ENCODE measurements around the gene LSS. TPM values are rescaled to one million over a fixed set of nuclear protein-coding genes. Genes with fewer than 3 reads are reported as not detected.
"Not testable (repeated sequence)": the region's sequence is repeated elsewhere in the genome, so short reads cannot be mapped to it uniquely, and the experiment has no call there.

Gene LSS
- polyA plus RNA-seq, 1 donor (not counting 4 experiments of a cell fraction or from before 2014, with no cell fraction given) = 105 TPM

GRCh38 chr21:46184625-46185555, 43.7 kb downstream of the LSS start:
- peak overlapping the region; percentile 63 for H3K27ac ChIP-seq (ENCODE audit: control insufficient read depth, insufficient read depth, low read length)
- H3K36me3 ChIP-seq (ENCODE audit: control insufficient read depth in 2 of 2, extremely low read depth in 1 of 2, insufficient read depth in 2 of 2, low read length in 2 of 2) = peaks cover 7 to 11% of the 10 kb centered on the region in 2 experiments
- H4K20me1 ChIP-seq (ENCODE audit: control insufficient read depth, extremely low read depth, insufficient read depth, low read length) = peaks cover 3% of the 10 kb centered on the region
- peak overlapping the region; percentile 68 for H2AFZ ChIP-seq (ENCODE audit: control insufficient read depth, low read length)
- H3K4me3 ChIP-seq (ENCODE audit: control insufficient read depth in 2 of 3, extremely low read depth in 1 of 3, insufficient read depth in 2 of 3, low read depth in 1 of 3, low read length in 3 of 3) = peak overlapping the region; percentile 36 to 73 (median 63)
- H3K9me3 ChIP-seq (ENCODE audit: control insufficient read depth, low read depth, low read length) = no peaks in the 10 kb centered on the region
- no peak for FAIRE-seq
- H3K9me1 ChIP-seq (ENCODE audit: control insufficient read depth, extremely low read depth, insufficient read depth, low read length) = no peaks in the 10 kb centered on the region
- H3K27me3 ChIP-seq (ENCODE audit: control insufficient read depth, extremely low read depth, insufficient read depth, low read length) = no peaks in the 10 kb centered on the region
- H3K9ac ChIP-seq (ENCODE audit: control insufficient read depth, extremely low read depth, insufficient read depth, low read length) = peak overlapping the region; percentile 62
- no peak for DNase-seq (ENCODE audit: low read depth, low spot score)
- H3K4me1 ChIP-seq (ENCODE audit: control insufficient read depth, extremely low read depth, insufficient read depth, low read length) = peaks cover 15% of the 10 kb centered on the region
- no peaks in the 10 kb centered on the region for H3K79me2 ChIP-seq (ENCODE audit: control insufficient read depth, insufficient read depth, low read length)
- dilution Hi-C loops (cut with MboI; ENCODE audit: extremely low pct_ligation_motif_present, low sequenced_read_pairs) = no loop called here
- TF ChIP-seq CTCF (optimal IDR thresholded peaks at IDR 0.05 in 1 of 3, IDR thresholded peaks at IDR 0.05 in 1 of 3, conservative IDR thresholded peaks at IDR 0.05 in 1 of 3; ENCODE audit: extremely low read depth in 1 of 3, insufficient read depth in 2 of 3, low read length in 3 of 3) (no peak), EZH2 (IDR thresholded peaks at IDR 0.05; ENCODE audit: low read length) (no peak)
- peak overlapping the region; percentile 73 for H3K4me2 ChIP-seq (ENCODE audit: control insufficient read depth, extremely low read depth, insufficient read depth, low read depth, low read length)

- DNase-seq (ENCODE audit: low read depth, low spot score) (no peak), FAIRE-seq (no peak)
- TF ChIP-seq CTCF (optimal IDR thresholded peaks at IDR 0.05 in 1 of 3, IDR thresholded peaks at IDR 0.05 in 1 of 3, conservative IDR thresholded peaks at IDR 0.05 in 1 of 3; ENCODE audit: extremely low read depth in 1 of 3, insufficient read depth in 2 of 3, low read length in 3 of 3) = no peak
- Histone ChIP-seq H3K4me3 (ENCODE audit: control insufficient read depth in 2 of 3, extremely low read depth in 1 of 3, insufficient read depth in 2 of 3, low read depth in 1 of 3, low read length in 3 of 3) (peak within 1 kb of the TSS; percentile 63 to 76 (median 75)), H4K20me1 (ENCODE audit: control insufficient read depth, extremely low read depth, insufficient read depth, low read length) (no peaks in the 10 kb centered on the region), H3K36me3 (ENCODE audit: control insufficient read depth in 2 of 2, extremely low read depth in 1 of 2, insufficient read depth in 2 of 2, low read length in 2 of 2) (peaks cover 3% of the 10 kb centered on the region in 2 experiments), H3K4me2 (ENCODE audit: control insufficient read depth, extremely low read depth, insufficient read depth, low read depth, low read length) (peak within 1 kb of the TSS; percentile 74), H3K4me1 (ENCODE audit: control insufficient read depth, extremely low read depth, insufficient read depth, low read length) (peaks cover 7% of the 10 kb centered on the region), H3K27ac (ENCODE audit: control insufficient read depth, insufficient read depth, low read length) (peak within 1 kb of the TSS; percentile 63), H3K9me3 (ENCODE audit: control insufficient read depth, low read depth, low read length) (no peaks in the 10 kb centered on the region), H3K79me2 (ENCODE audit: control insufficient read depth, insufficient read depth, low read length) (no peaks in the 10 kb centered on the region), H3K9me1 (ENCODE audit: control insufficient read depth, extremely low read depth, insufficient read depth, low read length) (no peaks in the 10 kb centered on the region), H3K27me3 (ENCODE audit: control insufficient read depth, extremely low read depth, insufficient read depth, low read length) (no peaks in the 10 kb centered on the region), H2AFZ (ENCODE audit: control insufficient read depth, low read length) (peak within 1 kb of the TSS; percentile 82), H3K9ac (ENCODE audit: control insufficient read depth, extremely low read depth, insufficient read depth, low read length) (peak within 1 kb of the TSS; percentile 62)
- dilution Hi-C loops (cut with MboI; ENCODE audit: extremely low pct_ligation_motif_present, low sequenced_read_pairs) = no loop called here
Measured at GRCh38 chr21:46183910-46184624, 44.5 kb downstream of the LSS start, which contains the start of gene SPATC1L. Gene SPATC1L (minus strand): TSS chr21:46184459. CDS start chr21:46182816, 1,643 bp downstream.

- FAIRE-seq; H3K27ac ChIP-seq (ENCODE audit: control insufficient read depth, insufficient read depth, low read length); H4K20me1 ChIP-seq (ENCODE audit: control insufficient read depth, extremely low read depth, insufficient read depth, low read length); H3K79me2 ChIP-seq (ENCODE audit: control insufficient read depth, insufficient read depth, low read length); H3K4me1 ChIP-seq (ENCODE audit: control insufficient read depth, extremely low read depth, insufficient read depth, low read length); DNase-seq (ENCODE audit: low read depth, low spot score); H3K27me3 ChIP-seq (ENCODE audit: control insufficient read depth, extremely low read depth, insufficient read depth, low read length); H2AFZ ChIP-seq (ENCODE audit: control insufficient read depth, low read length); H3K9me3 ChIP-seq (ENCODE audit: control insufficient read depth, low read depth, low read length); H3K9me1 ChIP-seq (ENCODE audit: control insufficient read depth, extremely low read depth, insufficient read depth, low read length); H3K36me3 ChIP-seq (ENCODE audit: control insufficient read depth in 2 of 2, extremely low read depth in 1 of 2, insufficient read depth in 2 of 2, low read length in 2 of 2); dilution Hi-C loops (cut with MboI; ENCODE audit: extremely low pct_ligation_motif_present, low sequenced_read_pairs): not testable (repeated sequence)
- peak overlapping the region in 1 of 3 experiments; percentile 63 for H3K4me3 ChIP-seq (ENCODE audit: control insufficient read depth in 2 of 3, extremely low read depth in 1 of 3, insufficient read depth in 2 of 3, low read depth in 1 of 3, low read length in 3 of 3)
- peak overlapping the region; percentile 74 for H3K4me2 ChIP-seq (ENCODE audit: control insufficient read depth, extremely low read depth, insufficient read depth, low read depth, low read length)
- peak overlapping the region; percentile 62 for H3K9ac ChIP-seq (ENCODE audit: control insufficient read depth, extremely low read depth, insufficient read depth, low read length)
Measured at GRCh38 chr21:46183337-46183909, 45.2 kb downstream of the LSS start.
